ENCODE results near the gene TMEM225B.
"Not testable (repeated sequence)": the region's sequence is repeated elsewhere in the genome, so short reads cannot be mapped to it uniquely, and the experiment has no call there.

The TMEM225B gene, protein sequence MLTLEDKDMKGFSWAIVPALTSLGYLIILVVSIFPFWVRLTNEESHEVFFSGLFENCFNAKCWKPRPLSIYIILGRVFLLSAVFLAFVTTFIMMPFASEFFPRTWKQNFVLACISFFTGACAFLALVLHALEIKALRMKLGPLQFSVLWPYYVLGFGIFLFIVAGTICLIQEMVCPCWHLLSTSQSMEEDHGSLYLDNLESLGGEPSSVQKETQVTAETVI

GRCh38 chr7:99597762-99598501 is at the start of gene TMEM225B:
Gene TMEM225B, plus strand, starts transcription at chr7:99598267. Its CDS starts 6,122 bp downstream, at chr7:99604389.
- DNase-seq (ENCODE audit: low spot score) = no peak

DNA sequence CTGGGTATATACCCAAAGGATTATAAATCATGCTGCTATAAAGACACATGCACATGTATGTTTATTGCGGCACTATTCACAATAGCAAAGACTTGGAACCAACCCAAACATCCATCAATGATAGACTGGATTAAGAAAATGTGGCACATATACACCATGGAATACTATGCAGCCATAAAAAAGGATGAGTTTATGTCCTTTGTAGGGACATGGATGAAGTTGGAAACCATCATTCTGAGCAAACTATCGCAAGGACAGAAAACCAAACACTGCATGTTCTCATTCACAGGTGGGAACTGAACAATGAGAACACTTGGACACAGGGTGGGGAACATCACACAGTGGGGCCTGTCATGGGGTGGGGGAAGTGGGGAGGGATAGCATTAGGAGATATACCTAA is 48.5 kb upstream of the TMEM225B start:
- not testable (repeated sequence) for DNase-seq (ENCODE audit: low spot score)

DNA sequence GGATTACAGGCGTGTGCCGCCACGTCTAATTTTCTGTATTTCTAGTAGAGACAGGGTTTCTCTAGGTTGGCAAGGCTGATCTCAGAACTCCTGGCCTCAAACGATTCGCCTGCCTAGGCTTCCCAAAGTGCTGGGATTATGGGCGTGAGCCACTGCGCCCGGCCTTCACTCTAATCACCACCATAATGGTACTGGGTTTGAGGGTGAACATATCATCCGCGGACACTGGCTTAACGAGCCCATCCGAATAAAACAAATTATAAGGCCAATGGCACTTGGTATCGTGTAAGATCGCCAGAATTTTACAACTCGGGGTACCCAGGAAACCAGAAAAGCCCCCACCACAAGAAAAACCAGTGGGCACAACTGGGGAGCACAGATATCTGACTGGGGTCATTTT is 46.7 kb upstream of the TMEM225B start:
- no peak for DNase-seq (ENCODE audit: low spot score)

DNA sequence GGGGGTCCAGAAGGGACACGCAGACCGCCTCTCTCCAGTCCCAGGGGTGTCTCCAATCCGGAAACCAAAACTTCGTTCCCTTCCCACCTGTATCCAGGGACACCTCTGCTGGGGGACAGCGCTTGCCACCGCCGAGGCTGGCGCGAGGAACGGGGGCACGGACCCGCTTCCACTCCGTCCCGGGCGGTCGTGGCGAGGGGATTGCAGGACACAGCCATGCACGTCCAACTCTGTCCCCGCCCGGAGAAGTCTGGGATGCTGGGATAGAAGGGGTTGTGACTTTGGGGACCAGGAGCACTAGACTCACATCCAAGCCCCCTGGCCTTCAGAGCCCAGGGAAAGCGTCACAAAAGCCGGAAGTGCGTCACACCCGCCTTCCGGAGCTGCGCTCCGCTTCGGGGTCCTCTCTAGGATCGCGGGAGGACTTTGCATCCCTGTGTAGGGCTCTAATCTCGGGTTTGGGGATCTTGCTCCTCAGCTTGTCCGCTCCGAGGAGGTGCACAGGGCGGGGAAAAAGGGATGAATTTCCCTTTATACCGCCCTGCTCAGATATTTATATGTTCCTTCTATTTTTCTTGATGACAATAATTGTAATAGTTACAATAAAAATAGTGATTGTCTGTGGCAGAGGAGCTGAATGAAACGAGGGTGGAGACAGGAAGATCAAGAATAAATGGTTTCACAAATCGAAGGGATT is 46.2 kb upstream of the TMEM225B start, which contains the start of gene FAM200A:
Gene FAM200A (minus strand): TSS at position 348 of the 697 bp plus-strand sequence. CDS start 3,707 bp downstream, outside the sequence.
- peak; percentile 90 for DNase-seq (ENCODE audit: low spot score)

GRCh38 chr7:99553039-99553438 is 45.0 kb upstream of the TMEM225B start:
- DNase-seq (ENCODE audit: low spot score) = no peak

DNA sequence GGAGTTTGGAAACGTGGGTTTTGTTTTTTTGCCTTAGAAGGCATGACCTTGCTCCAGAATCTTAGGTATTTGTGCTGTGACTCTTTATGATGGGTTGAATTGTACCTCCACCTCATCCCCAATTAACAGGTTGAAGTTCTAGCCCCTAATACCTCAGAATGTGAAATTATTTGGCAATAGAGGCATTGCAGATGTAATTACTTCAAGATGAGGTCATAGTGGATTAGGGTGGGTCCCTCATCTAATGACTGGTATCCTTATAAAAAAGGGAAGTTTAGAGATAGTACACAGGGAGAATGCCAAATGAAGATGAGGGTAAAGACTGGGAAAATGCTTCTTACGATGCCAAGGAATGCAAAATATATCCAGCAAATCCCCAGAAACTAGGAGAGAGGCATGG is 43.1 kb upstream of the TMEM225B start:
- no peak for DNase-seq (ENCODE audit: low spot score)

GRCh38 chr7:99557196-99557607 is 40.9 kb upstream of the TMEM225B start:
- DNase-seq (ENCODE audit: low spot score) = no peak

- no peak for DNase-seq (ENCODE audit: low spot score)
Observed at GRCh38 chr7:99557940-99558305, 40.1 kb upstream of the TMEM225B start.

DNA sequence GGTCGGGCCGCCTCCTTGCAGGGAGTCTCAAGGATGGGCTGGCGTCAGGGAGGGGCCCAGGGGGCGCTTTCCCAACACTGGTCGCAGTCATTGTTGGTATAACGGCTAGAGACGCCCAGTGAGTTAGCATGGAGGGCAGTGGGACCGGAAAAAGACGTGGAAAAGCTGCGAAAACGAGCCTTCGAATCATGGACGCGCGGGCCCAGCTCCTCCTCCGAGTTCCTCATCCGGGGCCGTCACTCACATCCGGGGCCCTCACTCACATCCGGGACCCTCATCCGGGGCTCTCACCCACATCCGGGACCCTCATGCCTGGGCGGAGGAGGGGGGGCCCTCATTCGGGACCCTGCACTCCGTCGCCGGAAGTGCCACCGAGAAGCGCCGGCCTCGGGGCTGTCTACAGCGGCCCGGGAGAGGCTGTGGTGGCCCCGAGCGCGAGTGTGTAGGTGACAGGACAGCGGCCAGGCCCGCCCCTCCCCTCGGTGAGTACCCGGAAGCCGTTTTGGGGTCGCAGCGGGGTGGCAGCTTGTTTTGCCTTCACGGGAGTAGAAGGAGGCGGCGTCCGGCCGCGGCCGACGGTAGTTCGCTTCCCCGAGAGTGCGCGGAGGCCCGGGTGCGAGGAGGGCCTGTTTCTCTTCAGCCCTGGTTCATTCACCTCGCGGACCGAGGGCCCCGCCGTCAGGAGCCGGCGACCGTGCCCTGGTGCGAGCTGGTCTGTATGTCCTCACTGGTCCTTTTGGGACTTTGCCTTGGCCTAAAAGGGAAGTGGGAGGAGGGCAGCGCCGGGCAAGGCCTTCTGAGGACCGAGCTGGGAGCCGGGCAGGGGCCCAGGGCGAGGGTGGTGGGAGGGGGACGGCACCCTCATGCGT is 39.5 kb upstream of the TMEM225B start, which contains the start of gene ZNF655:
Gene ZNF655 (plus strand): TSS at position 337 of the 869 bp plus-strand sequence. CDS start 1,918 bp downstream, outside the sequence.
- DNase-seq (ENCODE audit: low spot score) = peak; percentile 96

DNA sequence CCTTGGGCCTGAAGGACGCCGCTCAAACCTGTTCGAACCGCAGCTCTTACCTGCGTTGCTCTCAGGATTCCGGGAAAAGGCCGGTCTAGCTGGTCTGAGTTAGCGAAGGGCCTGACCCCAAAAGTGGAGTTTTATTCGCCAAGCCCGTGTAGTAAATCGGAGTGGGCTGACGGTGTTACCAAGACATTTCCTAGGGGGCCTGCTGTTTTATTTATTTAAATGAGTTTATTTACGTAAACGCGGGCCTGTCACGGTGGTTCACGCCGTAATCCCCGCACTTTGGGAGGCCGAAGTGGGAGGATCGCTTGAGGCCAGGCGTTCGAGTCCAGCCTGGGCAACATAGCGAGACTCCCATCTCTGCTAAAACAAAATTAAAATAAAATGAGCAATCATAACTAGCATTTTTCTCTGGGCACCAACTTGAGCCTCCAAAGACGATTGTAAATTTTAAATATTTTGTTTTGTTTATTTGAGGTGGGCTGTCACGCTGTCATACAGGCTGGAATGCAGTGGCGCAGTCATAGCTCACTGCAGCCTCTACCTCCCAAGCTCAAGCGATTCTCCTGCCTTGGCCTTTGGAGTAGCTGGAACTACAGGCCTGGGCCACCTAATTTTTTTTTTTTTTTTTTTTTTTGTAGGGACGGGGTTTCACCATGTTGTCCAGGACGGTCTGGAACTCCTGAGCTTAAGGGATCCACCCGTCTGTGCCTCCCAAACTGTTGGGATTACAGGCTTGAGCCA is 38.7 kb upstream of the TMEM225B start:
- DNase-seq (ENCODE audit: low spot score) = no peak

- DNase-seq (ENCODE audit: low spot score) = no peak
Observed at GRCh38 chr7:99560834-99561736, 37.0 kb upstream of the TMEM225B start.

GRCh38 chr7:99561737-99562051 is 36.4 kb upstream of the TMEM225B start:
- DNase-seq (ENCODE audit: low spot score) = no peak

GRCh38 chr7:99562114-99562784 is 35.8 kb upstream of the TMEM225B start:
- DNase-seq (ENCODE audit: low spot score) = no peak

DNA sequence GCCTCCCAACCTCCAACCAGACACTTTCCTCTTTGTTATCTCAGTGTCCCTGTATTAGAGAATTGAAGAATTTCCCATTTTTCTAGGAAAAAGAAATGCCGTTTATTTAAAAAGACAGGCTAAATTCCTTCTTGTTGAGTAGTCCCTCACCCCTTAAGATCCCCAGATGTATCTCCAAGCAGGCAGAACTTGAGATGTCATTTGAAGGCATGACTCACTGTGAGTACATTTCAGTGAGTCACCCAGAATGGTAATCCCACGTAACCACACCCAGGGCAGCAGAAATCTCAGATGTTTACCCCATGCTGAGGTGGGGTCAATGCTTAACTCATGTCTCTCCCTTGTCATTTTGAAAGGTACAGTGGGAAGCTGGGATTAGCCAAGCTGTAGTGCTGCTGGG is 35.2 kb upstream of the TMEM225B start:
- DNase-seq (ENCODE audit: low spot score) = no peak

- no peak for DNase-seq (ENCODE audit: low spot score)
Observed at GRCh38 chr7:99563650-99564049, 34.4 kb upstream of the TMEM225B start.

- not testable (repeated sequence) for DNase-seq (ENCODE audit: low spot score)
Observed at GRCh38 chr7:99568770-99569169, 29.3 kb upstream of the TMEM225B start.

- no peak for DNase-seq (ENCODE audit: low spot score)
Observed at GRCh38 chr7:99571768-99572167, 26.3 kb upstream of the TMEM225B start.

GRCh38 chr7:99573257-99573656 is 24.8 kb upstream of the TMEM225B start:
- no peak for DNase-seq (ENCODE audit: low spot score)

- no peak for DNase-seq (ENCODE audit: low spot score)
Observed at GRCh38 chr7:99576251-99576650, 21.8 kb upstream of the TMEM225B start.

All from germinal center (tissue), 1 donor.